ENCODE results near the gene ADRA2B.

ADRA2B gene

DNA sequence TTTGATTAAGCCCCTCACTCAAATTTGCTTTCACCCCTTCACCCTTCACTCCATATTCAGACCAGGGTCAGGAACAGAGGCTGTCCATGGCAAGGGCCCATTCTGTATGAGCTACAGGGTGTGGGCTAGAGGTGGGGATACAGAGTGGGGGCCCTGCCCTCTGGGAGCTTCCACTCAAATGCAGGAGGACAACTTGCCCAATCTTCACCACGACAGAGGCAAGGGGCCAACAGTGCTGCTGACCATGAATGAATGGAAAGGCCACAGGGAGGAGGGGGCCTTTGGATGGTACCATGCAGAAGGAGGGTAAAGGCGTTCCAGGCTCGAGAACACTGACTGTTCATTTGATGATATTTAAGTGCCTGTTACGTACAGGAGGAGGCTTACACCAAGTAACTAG, 22.8 kb downstream of the ADRA2B start:
- DNase-seq (ENCODE audit: low read depth): no peak
- no peak for TF ChIP-seq CTCF (conservative IDR thresholded peaks at IDR 0.05; ENCODE audit: low read depth, low read length)
- no peak overlapping the region for H3K4me3 ChIP-seq (ENCODE audit: low read length)

DNA sequence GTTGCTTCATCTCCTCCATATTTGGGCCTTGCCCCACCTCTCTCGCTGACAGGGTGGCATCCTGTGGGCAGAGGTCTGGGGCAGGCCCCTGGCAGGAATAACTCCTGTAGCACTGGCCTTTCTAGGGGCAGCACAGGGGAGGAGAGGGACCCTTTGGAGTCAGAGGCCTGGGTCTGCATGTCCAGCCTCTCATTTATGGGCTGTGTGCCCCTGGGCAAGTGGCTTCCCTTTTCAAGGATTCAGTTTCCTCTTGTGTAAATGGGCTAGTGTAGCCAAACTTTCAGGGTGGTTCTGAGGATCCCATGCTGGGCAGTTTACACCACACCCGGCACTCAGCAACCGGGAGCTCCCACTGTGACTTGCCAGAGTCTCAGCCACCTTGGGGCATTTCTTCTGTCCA, 23.4 kb downstream of the ADRA2B start:
- no peak for TF ChIP-seq CTCF (conservative IDR thresholded peaks at IDR 0.05; ENCODE audit: low read depth, low read length)
- H3K4me3 ChIP-seq (ENCODE audit: low read length): no peak overlapping the region
- no peak for DNase-seq (ENCODE audit: low read depth)

DNA sequence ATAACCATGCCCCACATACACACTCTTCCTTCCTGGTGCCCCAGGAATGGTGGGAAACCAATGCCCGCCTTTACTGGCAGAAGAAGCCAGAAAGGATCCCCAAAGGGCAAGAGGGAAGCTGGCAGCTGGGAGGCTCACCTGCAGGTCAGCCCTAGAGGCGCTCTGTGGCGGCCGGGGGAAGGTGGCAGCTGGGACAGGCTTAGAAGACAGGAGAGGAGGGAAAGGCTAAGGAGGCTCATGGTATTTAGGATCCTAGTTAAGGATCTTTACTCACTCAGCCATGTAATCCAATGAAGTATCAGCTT, 23.8 kb downstream of the ADRA2B start:
- no peak for DNase-seq (ENCODE audit: low read depth)
- TF ChIP-seq CTCF (conservative IDR thresholded peaks at IDR 0.05; ENCODE audit: low read depth, low read length): no peak
- H3K4me3 ChIP-seq (ENCODE audit: low read length): no peak overlapping the region

DNA sequence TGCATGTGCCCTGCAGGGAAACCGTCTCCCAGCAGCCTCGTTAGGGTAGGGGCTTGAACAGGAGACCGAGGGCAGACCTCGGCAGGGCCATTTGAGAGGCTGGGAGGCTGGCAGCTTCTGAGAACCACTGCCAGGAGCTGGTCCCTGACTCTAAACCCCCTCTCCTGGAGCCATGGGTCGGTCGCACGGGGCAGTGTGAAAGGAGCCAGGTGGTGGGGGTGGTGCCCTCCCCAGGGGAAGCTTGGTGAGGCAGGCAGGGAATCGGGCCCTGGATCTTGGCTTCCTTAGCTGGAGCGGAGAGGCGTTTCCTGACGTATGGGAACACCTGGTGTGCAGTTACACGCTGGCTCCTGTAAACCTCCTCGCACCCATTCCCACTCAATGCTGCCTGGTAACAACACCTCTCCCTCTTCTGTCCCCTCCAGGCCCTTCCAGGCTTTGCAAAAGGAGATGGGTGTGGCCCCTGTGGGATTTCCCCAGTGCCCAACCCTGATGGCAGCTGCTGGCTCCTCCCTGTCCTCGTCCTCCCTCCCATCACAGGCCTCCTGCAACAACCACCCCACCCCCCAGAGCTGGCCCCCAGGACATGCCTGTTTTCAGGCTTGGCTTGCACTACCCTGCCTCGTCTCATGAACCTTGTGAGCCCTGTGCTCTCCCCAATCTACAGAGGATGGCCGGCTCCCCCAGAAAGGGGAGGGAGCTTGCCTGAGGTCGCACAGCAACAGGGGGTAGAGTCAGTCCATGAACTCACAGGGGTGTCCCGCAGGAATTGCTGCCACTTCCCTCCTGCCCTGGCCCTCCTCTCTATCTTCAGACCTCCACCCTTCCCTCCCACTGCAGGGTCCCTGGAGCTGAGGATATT, 24.4 kb downstream of the ADRA2B start:
- H3K4me3 ChIP-seq (ENCODE audit: low read length): no peak overlapping the region
- DNase-seq (ENCODE audit: low read depth): no peak
- TF ChIP-seq CTCF (conservative IDR thresholded peaks at IDR 0.05; ENCODE audit: low read depth, low read length): no peak

DNA sequence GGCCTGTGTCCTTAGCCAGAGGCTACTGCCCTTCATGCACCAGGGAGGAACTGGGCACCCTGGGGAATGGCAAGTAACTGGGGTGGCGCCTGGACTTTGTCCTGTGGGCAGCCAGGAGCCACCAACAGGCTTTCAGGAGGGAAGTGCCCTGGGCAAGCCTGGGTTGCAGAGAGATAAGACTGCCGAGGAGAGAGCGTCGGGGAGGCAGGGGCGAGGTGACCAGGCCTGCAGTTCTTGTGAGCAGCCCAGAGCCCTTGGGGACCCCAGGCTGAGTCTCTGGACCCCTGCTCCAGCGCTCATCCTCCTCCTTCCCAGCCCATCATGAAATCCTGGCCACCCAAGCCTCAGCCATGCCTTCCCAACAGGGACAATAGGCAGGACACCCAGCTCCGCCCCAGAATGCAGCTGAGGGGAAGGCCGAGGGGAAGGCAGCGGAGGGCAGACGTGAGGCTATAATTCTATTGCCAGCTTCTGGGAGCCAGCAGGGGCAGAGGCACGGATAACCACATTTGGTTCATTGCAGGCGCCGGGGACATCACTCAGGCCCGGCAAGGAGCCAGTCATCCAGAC, 25.1 kb downstream of the ADRA2B start:
- no peak overlapping the region for H3K4me3 ChIP-seq (ENCODE audit: low read length)
- no peak for DNase-seq (ENCODE audit: low read depth)

GRCh38 chr2:96090196-96090926, 26.0 kb downstream of the ADRA2B start:
- no peak for DNase-seq (ENCODE audit: low read depth)
- TF ChIP-seq CTCF (conservative IDR thresholded peaks at IDR 0.05; ENCODE audit: low read depth, low read length): no peak
- H3K4me3 ChIP-seq (ENCODE audit: low read length): no peak overlapping the region

More for the DNA sequence above, 25.1 kb downstream of the ADRA2B start:
- TF ChIP-seq CTCF (conservative IDR thresholded peaks at IDR 0.05; ENCODE audit: low read depth, low read length): no peak

Data from retinal pigment epithelial cell (primary cell).